Suprapubic skin (tissue), 4 donors: ENCODE results near the gene CLK2. TPM values are rescaled to one million over a fixed set of nuclear protein-coding genes. Genes with fewer than 3 reads are reported as not detected.
"Not testable (repeated sequence)": the region's sequence is repeated elsewhere in the genome, so short reads cannot be mapped to it uniquely, and the experiment has no call there.

Experiments
- DNase-seq, 2 donors: peaks; one replicate each; pipeline ENCODE4 v3.0.0-alpha.2; 2019; ENCODE audit warnings: low spot score in 2 of 2
- H3K27ac ChIP-seq: fragments of 200-600 bp; sonication (generic); one replicate; pipeline ENCODE4 v1.5.1; 2019
- H3K27me3 ChIP-seq: fragments of 200-600 bp; sonication (generic); one replicate; pipeline ENCODE4 v1.5.1; 2019
- H3K36me3 ChIP-seq: fragments of 200-600 bp; sonication (generic); one replicate; pipeline ENCODE4 v1.5.1; 2019
- H3K4me1 ChIP-seq: fragments of 200-600 bp; sonication (generic); one replicate; pipeline ENCODE4 v1.5.1; 2019
- H3K4me3 ChIP-seq: fragments of 200-600 bp; sonication (generic); one replicate; pipeline ENCODE4 v1.5.1; 2019; ENCODE audit warnings: mild to moderate bottlenecking
- H3K9me3 ChIP-seq: fragments of 200-600 bp; sonication (generic); one replicate; pipeline ENCODE4 v1.5.1; 2019
- EP300 ChIP-seq: sonication (generic); formaldehyde crosslinking; IDR thresholded peaks from one replicate; pipeline ENCODE4 v1.6.1; 2017; ENCODE audit warnings: antibody characterized with exemption
- POLR2A ChIP-seq, 2 donors: fragments of 450-650 bp; IDR thresholded peaks; one replicate each; pipeline ENCODE4 v1.6.1; 2017; ENCODE audit warnings: antibody characterized with exemption in 2 of 2, mild to moderate bottlenecking in 2 of 2, moderate library complexity in 2 of 2
- POLR2AphosphoS5 ChIP-seq, 3 donors: sonication (generic); formaldehyde crosslinking; IDR thresholded peaks; one replicate each; pipeline ENCODE4 v1.6.1; 2017; ENCODE audit warnings: antibody characterized with exemption in 3 of 3
- WGBS: methylation state at CpG from one replicate; pipeline ENCODE4 v1.1.5; 2018; 5-methylcytosine and 5-hydroxymethylcytosine counted together
- total RNA-seq, 4 donors: library from RNA; depleted of rRNA; stranded (reverse); fragments of >200 nt; gene quantifications; one replicate each; pipeline ENCODE4 v1.1.0, GENCODE V29; 2016
- TF ChIP-seq, protein P1 (sequence below), 2 donors: fragments of 200-600 bp in 1 of 2; fragments of 450-650 bp in 1 of 2; sonication (generic) in 1 of 2; IDR thresholded peaks; one replicate each; pipeline ENCODE4 v1.5.1; 2016 to 2019; ENCODE audit warnings: antibody characterized with exemption in 2 of 2, mild to moderate bottlenecking in 1 of 2, moderate library complexity in 1 of 2

Gene CLK2
- total RNA-seq, 4 donors from 2014 or later = 27.6 to 72.3 (median 36.2) TPM

DNA sequence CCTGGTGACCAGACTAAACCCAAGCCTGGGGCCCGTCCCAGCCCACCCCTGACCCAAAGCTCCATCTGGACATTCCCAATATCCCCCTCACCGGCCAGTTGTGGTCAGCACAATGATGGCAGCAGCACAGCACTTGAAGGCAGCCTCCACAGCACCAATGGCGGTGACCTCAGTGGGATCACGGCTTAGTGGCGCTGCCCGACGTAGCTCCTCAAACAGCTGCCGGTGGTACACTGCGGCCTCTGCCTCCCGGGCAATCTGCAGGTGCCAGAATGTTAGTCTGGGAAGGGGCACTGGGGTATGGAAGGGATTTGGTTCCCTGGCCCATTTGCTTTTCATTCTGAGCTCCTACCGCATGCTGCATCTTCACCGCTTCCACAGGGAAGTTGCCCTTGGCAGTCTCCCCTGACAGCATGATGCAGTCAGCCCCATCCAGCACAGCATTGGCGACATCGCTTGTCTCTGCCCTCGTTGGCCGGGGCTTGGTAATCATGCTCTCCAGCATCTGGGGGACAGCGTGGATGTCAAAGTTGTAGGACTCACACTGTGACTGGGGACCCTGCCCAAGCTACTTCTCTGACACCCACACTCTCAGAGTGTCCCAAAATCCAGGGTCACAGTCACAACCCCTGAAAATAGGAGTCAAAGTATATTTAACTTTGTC, 19.9 kb upstream of the CLK2 start:
- H3K4me1 ChIP-seq = peaks cover 15% of the 10 kb centered on the region
- WGBS = 86% methylated on average over 16 of the region's 17 CpGs
- H3K9me3 ChIP-seq = no peaks in the 10 kb centered on the region
- TF ChIP-seq POLR2AphosphoS5 (IDR thresholded peaks at IDR 0.05) (no peak), POLR2A (IDR thresholded peaks at IDR 0.05) (no peak), EP300 (no peak)
- TF ChIP-seq, protein P1, sequence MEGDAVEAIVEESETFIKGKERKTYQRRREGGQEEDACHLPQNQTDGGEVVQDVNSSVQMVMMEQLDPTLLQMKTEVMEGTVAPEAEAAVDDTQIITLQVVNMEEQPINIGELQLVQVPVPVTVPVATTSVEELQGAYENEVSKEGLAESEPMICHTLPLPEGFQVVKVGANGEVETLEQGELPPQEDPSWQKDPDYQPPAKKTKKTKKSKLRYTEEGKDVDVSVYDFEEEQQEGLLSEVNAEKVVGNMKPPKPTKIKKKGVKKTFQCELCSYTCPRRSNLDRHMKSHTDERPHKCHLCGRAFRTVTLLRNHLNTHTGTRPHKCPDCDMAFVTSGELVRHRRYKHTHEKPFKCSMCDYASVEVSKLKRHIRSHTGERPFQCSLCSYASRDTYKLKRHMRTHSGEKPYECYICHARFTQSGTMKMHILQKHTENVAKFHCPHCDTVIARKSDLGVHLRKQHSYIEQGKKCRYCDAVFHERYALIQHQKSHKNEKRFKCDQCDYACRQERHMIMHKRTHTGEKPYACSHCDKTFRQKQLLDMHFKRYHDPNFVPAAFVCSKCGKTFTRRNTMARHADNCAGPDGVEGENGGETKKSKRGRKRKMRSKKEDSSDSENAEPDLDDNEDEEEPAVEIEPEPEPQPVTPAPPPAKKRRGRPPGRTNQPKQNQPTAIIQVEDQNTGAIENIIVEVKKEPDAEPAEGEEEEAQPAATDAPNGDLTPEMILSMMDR (IDR thresholded peaks at IDR 0.05) = no peak
- H3K27ac ChIP-seq = no peak overlapping the region
- H3K36me3 ChIP-seq = peaks cover under 1% of the 10 kb centered on the region
- peaks cover 24% of the 10 kb centered on the region for H3K27me3 ChIP-seq
- H3K4me3 ChIP-seq = no peak overlapping the region
- no peak for DNase-seq

DNA sequence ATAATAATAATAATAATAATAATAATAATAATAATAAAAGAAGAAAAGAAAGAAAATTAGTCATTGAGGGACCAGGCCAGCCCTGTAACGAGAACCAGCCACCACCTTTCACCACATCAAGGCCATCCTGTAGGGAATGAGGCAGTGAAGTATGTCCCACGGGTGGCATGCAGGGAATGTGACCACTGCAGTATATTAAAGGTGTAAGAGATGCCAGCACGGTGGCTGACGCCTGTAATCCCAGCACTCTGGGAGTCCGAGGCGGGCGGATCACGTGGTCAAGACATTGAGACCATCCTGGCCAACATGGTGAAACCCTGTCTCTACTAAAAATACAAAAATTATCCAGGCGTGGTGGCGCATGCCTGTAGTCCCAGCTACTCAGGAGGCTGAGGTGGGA, 17.7 kb upstream of the CLK2 start:
- 81% methylated on average over 10 of the region's 10 CpGs for WGBS
- not testable (repeated sequence) for H3K9me3 ChIP-seq, H3K4me3 ChIP-seq, H3K27ac ChIP-seq, H3K36me3 ChIP-seq, DNase-seq
- peaks cover 15% of the 10 kb centered on the region for H3K4me1 ChIP-seq
- H3K27me3 ChIP-seq = peaks cover 22% of the 10 kb centered on the region

GRCh38 chr1:155287987-155288543, 14.8 kb upstream of the CLK2 start:
- 91% methylated on average over 11 of the region's 21 CpGs for WGBS
- Histone ChIP-seq H3K4me3 (no peak overlapping the region), H3K9me3 (no peaks in the 10 kb centered on the region), H3K27me3 (no peaks in the 10 kb centered on the region), H3K4me1 (no peaks in the 10 kb centered on the region), H3K27ac (no peak overlapping the region), H3K36me3 (peaks cover 9% of the 10 kb centered on the region)
- no peak for DNase-seq
- no peak for TF ChIP-seq EP300

- TF ChIP-seq POLR2AphosphoS5 (IDR thresholded peaks at IDR 0.05) = no peak
- WGBS = 93% methylated on average over 2 of the region's 2 CpGs
- DNase-seq = no peak
These were observed 13.2 kb upstream of the CLK2 start for GRCh38 chr1:155286544-155286943.

GRCh38 chr1:155285631-155286044, 12.3 kb upstream of the CLK2 start:
- TF ChIP-seq POLR2A (IDR thresholded peaks at IDR 0.05) (no peak), EP300 (no peak), POLR2AphosphoS5 (IDR thresholded peaks at IDR 0.05) (no peak)
- TF ChIP-seq, protein P1 (IDR thresholded peaks at IDR 0.05) = no peak
- no peaks in the 10 kb centered on the region for H3K9me3 ChIP-seq
- peaks cover 9% of the 10 kb centered on the region for H3K36me3 ChIP-seq
- no peak for DNase-seq
- H3K4me1 ChIP-seq = no peaks in the 10 kb centered on the region
- H3K27me3 ChIP-seq = no peaks in the 10 kb centered on the region
- H3K27ac ChIP-seq = no peak overlapping the region
- H3K4me3 ChIP-seq = no peak overlapping the region
- 94% methylated on average over 8 of the region's 18 CpGs for WGBS

More at GRCh38 chr1:155286544-155286943, 13.2 kb upstream of the CLK2 start:
- Histone ChIP-seq H3K4me3 (no peak overlapping the region), H3K27me3 (no peaks in the 10 kb centered on the region), H3K9me3 (no peaks in the 10 kb centered on the region), H3K4me1 (no peaks in the 10 kb centered on the region), H3K27ac (no peak overlapping the region), H3K36me3 (peaks cover 9% of the 10 kb centered on the region)

- no peaks in the 10 kb centered on the region for H3K27me3 ChIP-seq
- no peak for TF ChIP-seq EP300
- no peak for TF ChIP-seq POLR2AphosphoS5 (IDR thresholded peaks at IDR 0.05)
- TF ChIP-seq POLR2A (IDR thresholded peaks at IDR 0.05) = no peak
- TF ChIP-seq, protein P1 (IDR thresholded peaks at IDR 0.05) = no peak
- no peaks in the 10 kb centered on the region for H3K9me3 ChIP-seq
- 90% methylated on average over 14 of the region's 14 CpGs for WGBS
- H3K4me1 ChIP-seq = no peaks in the 10 kb centered on the region
- DNase-seq = no peak
- H3K27ac ChIP-seq = no peak overlapping the region
- peaks cover 9% of the 10 kb centered on the region for H3K36me3 ChIP-seq
- H3K4me3 ChIP-seq = no peak overlapping the region
These were observed 11.8 kb upstream of the CLK2 start for GRCh38 chr1:155285063-155285462.
